Measurements from ENCODE around the gene ITGA2. TPM values are rescaled to one million over a fixed set of nuclear protein-coding genes. Genes with fewer than 3 reads are reported as not detected.

The ITGA2 gene
- total and polyA plus RNA-seq, 9 of the 15 experiments (the other 6 are each of a cell fraction or from before 2014, with no cell fraction given): 0.01 to 0.09 (median 0.03) TPM; not detected in 5

- TF ChIP-seq ZFP36 (IDR thresholded peaks at IDR 0.05; ENCODE audit: low read depth, low read length, partially characterized antibody): no peak
- TF ChIP-seq KDM5B (IDR thresholded peaks at IDR 0.05; ENCODE audit: insufficient replicate concordance, low read depth, low read length): no peak
- TF ChIP-seq ZNF354B (CRISPR knock-in tag; IDR thresholded peaks at IDR 0.05): no peak
- TF ChIP-seq ZNF551 (CRISPR knock-in tag; IDR thresholded peaks at IDR 0.05): no peak
- no peak for TF ChIP-seq ARID3A (IDR thresholded peaks at IDR 0.05; ENCODE audit: borderline replicate concordance, low read depth, low read length)
- no peak for TF ChIP-seq IRF2 (CRISPR knock-in tag; IDR thresholded peaks at IDR 0.05)
- TF ChIP-seq BCOR (IDR thresholded peaks at IDR 0.05): no peak
Measured at GRCh38 chr5:53087171-53087570, 98.0 kb downstream of the ITGA2 start (continued).

- BruUV-seq (replicated peaks): no TSS peak
- FAIRE-seq: no peak
- Histone ChIP-seq H3K79me2 (ENCODE audit: control insufficient read depth, insufficient read depth, low read length) (no peaks in the 10 kb centered on the region), H3K27me3 (ENCODE audit: control insufficient read depth in 2 of 2, insufficient read depth in 2 of 2, low read length in 2 of 2) (peaks cover 0 to 5% of the 10 kb centered on the region in 2 experiments; a peak in 1 of 5 replicates), H3K9me1 (ENCODE audit: control insufficient read depth, insufficient read depth, low read length) (no peaks in the 10 kb centered on the region), H3K36me3 (ENCODE audit: control insufficient read depth, insufficient read depth, low read length) (no peaks in the 10 kb centered on the region), H3K27ac (ENCODE audit: extremely low read depth, low read depth, low read length) (no peak overlapping the region), H3K4me1 (replicated peaks in 1 of 2; ENCODE audit: control insufficient read depth in 2 of 2, insufficient read depth in 2 of 2, low read length in 2 of 2) (no peaks in the 10 kb centered on the region), H3K4me2 (ENCODE audit: insufficient read depth, low read length) (no peak overlapping the region), H2AFZ (ENCODE audit: low read depth, low read length) (no peak overlapping the region), H3K9me3 (replicated peaks; ENCODE audit: control insufficient read depth, insufficient read depth, low read depth, low read length) (no peaks in the 10 kb centered on the region), H3K9ac (ENCODE audit: insufficient read depth in 1 of 2, low read depth in 2 of 2, low read length in 2 of 2) (no peak overlapping the region), H4K20me1 (replicated peaks; ENCODE audit: control insufficient read depth, insufficient read depth, low read length) (no peaks in the 10 kb centered on the region), H3K4me3 (no peak overlapping the region)
- ATAC-seq: no peak
- in situ Hi-C loops (cut with MboI): no loop called here
- ChIA-PET POLR2A (interaction anchor here (0.7 to 1.3 kb wide), 3 partner anchors 10 to 19 kb away, joined by 3 to 4 read pairs (median 3); no protein-coding TSS in a partner anchor), CTCF (ENCODE audit: low intra/inter-chr PET ratio) (no interaction called here)
- DNase-seq (ENCODE audit: extremely low read depth in 1 of 4, low spot score in 3 of 4): no peak
- intact Hi-C loops (cut with micrococcal nuclease): no loop called here
- 17% methylated on average over 1 of the region's 1 CpG for WGBS (ENCODE audit: insufficient coverage, low coverage, missing lambda C conversion rate)
- TF ChIP-seq MED1 (CRISPR knock-in tag; IDR thresholded peaks at IDR 0.05; ENCODE audit: borderline replicate concordance): no peak
- TF ChIP-seq CBFB (CRISPR knock-in tag; IDR thresholded peaks at IDR 0.05): no peak
- no peak for TF ChIP-seq ZNF280B (CRISPR knock-in tag; IDR thresholded peaks at IDR 0.05)
- no peak for TF ChIP-seq ZBTB12 (CRISPR knock-in tag; IDR thresholded peaks at IDR 0.05)
Measured at GRCh38 chr5:53087621-53088121, 98.5 kb downstream of the ITGA2 start.

Measured in K562 (cell line).